ENCODE results near the gene ERG28.

GRCh38 chr14:75602503-75602902 is 58.2 kb downstream of the ERG28 start:
- no peak for TF ChIP-seq CTCF (IDR thresholded peaks at IDR 0.05; ENCODE audit: low read depth, low read length, missing input control)
- TF ChIP-seq RAD21 (IDR thresholded peaks at IDR 0.05) = no peak
- peak in 1 of 2 donors; percentile 21 for TF ChIP-seq RXRA (IDR thresholded peaks at IDR 0.05)
- TF ChIP-seq, protein P1, sequence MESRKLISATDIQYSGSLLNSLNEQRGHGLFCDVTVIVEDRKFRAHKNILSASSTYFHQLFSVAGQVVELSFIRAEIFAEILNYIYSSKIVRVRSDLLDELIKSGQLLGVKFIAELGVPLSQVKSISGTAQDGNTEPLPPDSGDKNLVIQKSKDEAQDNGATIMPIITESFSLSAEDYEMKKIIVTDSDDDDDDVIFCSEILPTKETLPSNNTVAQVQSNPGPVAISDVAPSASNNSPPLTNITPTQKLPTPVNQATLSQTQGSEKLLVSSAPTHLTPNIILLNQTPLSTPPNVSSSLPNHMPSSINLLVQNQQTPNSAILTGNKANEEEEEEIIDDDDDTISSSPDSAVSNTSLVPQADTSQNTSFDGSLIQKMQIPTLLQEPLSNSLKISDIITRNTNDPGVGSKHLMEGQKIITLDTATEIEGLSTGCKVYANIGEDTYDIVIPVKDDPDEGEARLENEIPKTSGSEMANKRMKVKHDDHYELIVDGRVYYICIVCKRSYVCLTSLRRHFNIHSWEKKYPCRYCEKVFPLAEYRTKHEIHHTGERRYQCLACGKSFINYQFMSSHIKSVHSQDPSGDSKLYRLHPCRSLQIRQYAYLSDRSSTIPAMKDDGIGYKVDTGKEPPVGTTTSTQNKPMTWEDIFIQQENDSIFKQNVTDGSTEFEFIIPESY (IDR thresholded peaks at IDR 0.05) = no peak
- no peak for TF ChIP-seq SP1 (IDR thresholded peaks at IDR 0.05)
- no peak for TF ChIP-seq FOXA1 (IDR thresholded peaks at IDR 0.05)
- TF ChIP-seq TAF1 (conservative IDR thresholded peaks at IDR 0.05) = no peak
- TF ChIP-seq JUND (IDR thresholded peaks at IDR 0.05) = no peak
- no peak for TF ChIP-seq EGR1 (IDR thresholded peaks at IDR 0.05; ENCODE audit: low read depth in 2 of 2)
- TF ChIP-seq YY1 (IDR thresholded peaks at IDR 0.05) = no peak
- TF ChIP-seq GABPA (IDR thresholded peaks at IDR 0.05 in 1 of 2, conservative IDR thresholded peaks at IDR 0.05 in 1 of 2) = no peak
- TF ChIP-seq, protein P2, sequence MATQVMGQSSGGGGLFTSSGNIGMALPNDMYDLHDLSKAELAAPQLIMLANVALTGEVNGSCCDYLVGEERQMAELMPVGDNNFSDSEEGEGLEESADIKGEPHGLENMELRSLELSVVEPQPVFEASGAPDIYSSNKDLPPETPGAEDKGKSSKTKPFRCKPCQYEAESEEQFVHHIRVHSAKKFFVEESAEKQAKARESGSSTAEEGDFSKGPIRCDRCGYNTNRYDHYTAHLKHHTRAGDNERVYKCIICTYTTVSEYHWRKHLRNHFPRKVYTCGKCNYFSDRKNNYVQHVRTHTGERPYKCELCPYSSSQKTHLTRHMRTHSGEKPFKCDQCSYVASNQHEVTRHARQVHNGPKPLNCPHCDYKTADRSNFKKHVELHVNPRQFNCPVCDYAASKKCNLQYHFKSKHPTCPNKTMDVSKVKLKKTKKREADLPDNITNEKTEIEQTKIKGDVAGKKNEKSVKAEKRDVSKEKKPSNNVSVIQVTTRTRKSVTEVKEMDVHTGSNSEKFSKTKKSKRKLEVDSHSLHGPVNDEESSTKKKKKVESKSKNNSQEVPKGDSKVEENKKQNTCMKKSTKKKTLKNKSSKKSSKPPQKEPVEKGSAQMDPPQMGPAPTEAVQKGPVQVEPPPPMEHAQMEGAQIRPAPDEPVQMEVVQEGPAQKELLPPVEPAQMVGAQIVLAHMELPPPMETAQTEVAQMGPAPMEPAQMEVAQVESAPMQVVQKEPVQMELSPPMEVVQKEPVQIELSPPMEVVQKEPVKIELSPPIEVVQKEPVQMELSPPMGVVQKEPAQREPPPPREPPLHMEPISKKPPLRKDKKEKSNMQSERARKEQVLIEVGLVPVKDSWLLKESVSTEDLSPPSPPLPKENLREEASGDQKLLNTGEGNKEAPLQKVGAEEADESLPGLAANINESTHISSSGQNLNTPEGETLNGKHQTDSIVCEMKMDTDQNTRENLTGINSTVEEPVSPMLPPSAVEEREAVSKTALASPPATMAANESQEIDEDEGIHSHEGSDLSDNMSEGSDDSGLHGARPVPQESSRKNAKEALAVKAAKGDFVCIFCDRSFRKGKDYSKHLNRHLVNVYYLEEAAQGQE (IDR thresholded peaks at IDR 0.05) = no peak
- TF ChIP-seq, protein P3, sequence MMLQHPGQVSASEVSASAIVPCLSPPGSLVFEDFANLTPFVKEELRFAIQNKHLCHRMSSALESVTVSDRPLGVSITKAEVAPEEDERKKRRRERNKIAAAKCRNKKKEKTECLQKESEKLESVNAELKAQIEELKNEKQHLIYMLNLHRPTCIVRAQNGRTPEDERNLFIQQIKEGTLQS (IDR thresholded peaks at IDR 0.05) = no peak
- no peak for TF ChIP-seq MAX (IDR thresholded peaks at IDR 0.05)

All from liver (tissue), 3 donors.